Endothelial cell of umbilical vein (primary cell): ENCODE measurements around the gene METRN. TPM values are rescaled to one million over a fixed set of nuclear protein-coding genes. Genes with fewer than 3 reads are reported as not detected.

Experiments
- BruUV-seq: library from RNA; stranded (reverse); fragments of 400-500 nt; replicated peaks from 2 replicates; lab custom pipeline; 2021; lab: Mats Ljungman, UMichigan
- CTCF ChIA-PET: fragments of 300-600, 350-600 bp; sonication (Branson Sonifier 250); formaldehyde crosslinking; loops from one replicate; lab custom pipeline; 2021; ENCODE audit warnings: antibody characterized with exemption, inconsistent platforms; lab: Charles Lee
- POLR2A ChIA-PET: fragments of 300-600, 350-600 bp; sonication (Branson Sonifier 250); formaldehyde crosslinking; loops from one replicate; lab custom pipeline; 2021; ENCODE audit warnings: antibody characterized with exemption, inconsistent platforms; lab: Charles Lee
- DNase-seq: peaks from one replicate; pipeline ENCODE4 v3.0.0-alpha.2; 2011; ENCODE audit warnings: low read depth, low spot score
- FAIRE-seq: peaks from 2 replicates; lab custom pipeline; 2011; peaks lifted over from hg19 to GRCh38; lab: Jason Lieb, UNC
- H2AFZ ChIP-seq: 2 replicates; pipeline ENCODE4 v1.6.0; 2012; ENCODE audit warnings: low read depth, low read length, control low read depth, inconsistent platforms
- H3K27ac ChIP-seq: 2 replicates; pipeline ENCODE4 v1.5.1; 2011; ENCODE audit warnings: low read depth, mild to moderate bottlenecking, control low read depth, low read length, moderate library complexity; ENCODE audit not compliant: insufficient read depth
- H3K27me3 ChIP-seq, 2 experiments: 2 replicates each; pipeline versions ENCODE4 v1.6.0 to v1.6.1; 2011; ENCODE audit warnings: low read length in 2 of 2, mixed read lengths in 1 of 2; ENCODE audit not compliant: control insufficient read depth in 2 of 2, insufficient read depth in 2 of 2
- H3K36me3 ChIP-seq, 2 experiments: 2 replicates in 1 of 2; 3 replicates in 1 of 2; pipeline ENCODE4 v1.5.1; 2011; ENCODE audit warnings: low read length in 2 of 2, mild to moderate bottlenecking in 1 of 2, moderate library complexity in 1 of 2; ENCODE audit not compliant: control insufficient read depth in 2 of 2, insufficient read depth in 2 of 2; ENCODE audit errors: extremely low read depth in 1 of 2
- H3K4me1 ChIP-seq: 3 replicates; pipeline ENCODE4 v1.5.1; 2011; ENCODE audit warnings: mild to moderate bottlenecking, low read length; ENCODE audit not compliant: control insufficient read depth, insufficient read depth; ENCODE audit errors: extremely low read depth
- H3K4me2 ChIP-seq: 2 replicates; pipeline ENCODE4 v1.6.1; 2011; ENCODE audit warnings: low read length, control low read depth, mixed read lengths; ENCODE audit not compliant: insufficient read depth
- H3K4me3 ChIP-seq, 3 experiments: fragments of 200-600 bp in 1 of 3; sonication (generic), shearing (Covaris generic) in 1 of 3; replicated peaks in 1 of 3; 2 replicates each; pipeline ENCODE4 v1.5.1; 2011 to 2016; ENCODE audit warnings: control low read depth in 3 of 3, low read length in 3 of 3, mild to moderate bottlenecking in 2 of 3, inconsistent platforms in 1 of 3, low read depth in 1 of 3, moderate library complexity in 1 of 3; ENCODE audit not compliant: insufficient read depth in 1 of 3
- H3K79me2 ChIP-seq: 2 replicates; pipeline ENCODE4 v1.6.0; 2012; ENCODE audit warnings: low read length, inconsistent platforms; ENCODE audit not compliant: control insufficient read depth, insufficient read depth
- H3K9ac ChIP-seq: replicated peaks from 2 replicates; pipeline ENCODE3; 2011; ENCODE audit warnings: low read length, control low read depth; ENCODE audit not compliant: insufficient read depth; ENCODE audit errors: extremely low read depth
- H3K9me1 ChIP-seq: replicated peaks from 3 replicates; pipeline ENCODE4 v1.6.0; 2011; ENCODE audit warnings: mild to moderate bottlenecking, low read length; ENCODE audit not compliant: control insufficient read depth, insufficient read depth; ENCODE audit errors: extremely low read depth
- H3K9me3 ChIP-seq: replicated peaks from 2 replicates; pipeline ENCODE4 v1.5.1; 2012; ENCODE audit warnings: low read length, inconsistent platforms; ENCODE audit not compliant: control insufficient read depth, insufficient read depth
- H4K20me1 ChIP-seq: replicated peaks from 2 replicates; pipeline ENCODE3; 2011; ENCODE audit warnings: mild to moderate bottlenecking, low read length; ENCODE audit not compliant: control insufficient read depth, insufficient read depth; ENCODE audit errors: extremely low read depth
- EZH2 ChIP-seq: IDR thresholded peaks from 2 replicates; pipeline ENCODE4 v1.6.1; 2012; ENCODE audit warnings: borderline replicate concordance, low read depth, mild to moderate bottlenecking, moderate library complexity, low read length, inconsistent platforms; ENCODE audit not compliant: severe bottlenecking
- FOS ChIP-seq: IDR thresholded peaks from 2 replicates; pipeline ENCODE4 v1.6.1; 2011; ENCODE audit warnings: mild to moderate bottlenecking, low read length, moderate library complexity, borderline replicate concordance; ENCODE audit not compliant: insufficient read depth
- GATA2 ChIP-seq: IDR thresholded peaks from 2 replicates; pipeline ENCODE4 v1.7.0; 2011; ENCODE audit warnings: low read depth, mild to moderate bottlenecking, moderate library complexity, mixed read lengths, low read length; ENCODE audit not compliant: insufficient read length, insufficient read depth
- JUN ChIP-seq: IDR thresholded peaks from 2 replicates; pipeline ENCODE4 v1.6.1; 2011; ENCODE audit warnings: borderline replicate concordance, low read depth; ENCODE audit not compliant: insufficient read length, insufficient read depth
- MYC ChIP-seq: IDR thresholded peaks from one replicate; pipeline ENCODE4 v1.6.1; 2011; ENCODE audit warnings: mild to moderate bottlenecking, low read depth, low read length
- POLR2A ChIP-seq: IDR thresholded peaks from 2 replicates; pipeline ENCODE4 v1.6.1; 2012; ENCODE audit warnings: low read depth, mild to moderate bottlenecking, control low read depth, low read length
- POLR2AphosphoS5 ChIP-seq: IDR thresholded peaks from 2 replicates; pipeline ENCODE4 v1.6.1; 2012; ENCODE audit warnings: low read depth, mild to moderate bottlenecking, control low read depth, low read length, moderate library complexity; ENCODE audit not compliant: insufficient read depth
- dilution Hi-C: fragments of 300-500 bp; cut with MboI; formaldehyde crosslinking; loops from one replicate; pipeline ENCODE4 v1.15.0; 2019; ENCODE audit warnings: low sequenced_read_pairs; ENCODE audit not compliant: extremely low pct_ligation_motif_present
- intact Hi-C: fragments of 100-400 bp; cut with micrococcal nuclease; formaldehyde crosslinking; loops from one replicate; pipeline ENCODE4 v1.10.0; 2022
- polyA plus RNA-seq, 4 experiments: library from polyadenylated mRNA; depleted of rRNA in 3 of 4; stranded (reverse) in 3 of 4; unstranded in 1 of 4; fragments of >200 nt; gene quantifications; 2 replicates each; pipeline versions ENCODE4 v1.2.1 to v1.2.3, GENCODE V29; 2011 to 2012; ENCODE audit warnings: missing spikeins in 1 of 4
- total RNA-seq: library from RNA; stranded (reverse); gene quantifications from 2 replicates; pipeline ENCODE4 v1.2.3, GENCODE V29; 2021
- TF ChIP-seq, protein P1 (sequence below), 2 donors: IDR thresholded peaks; 1 replicate in 1 of 2; 2 replicates in 1 of 2; pipeline ENCODE4 v1.5.1; 2011; ENCODE audit warnings: low read length in 2 of 2, mild to moderate bottlenecking in 2 of 2, moderate library complexity in 2 of 2, control low read depth in 1 of 2, inconsistent platforms in 1 of 2, low read depth in 1 of 2; ENCODE audit not compliant: insufficient read depth in 1 of 2; ENCODE audit errors: extremely low read depth in 1 of 2
- TF ChIP-seq, protein P2 (sequence below): IDR thresholded peaks from 2 replicates; pipeline ENCODE4 v1.6.1; 2011; ENCODE audit not compliant: insufficient read depth, insufficient read length

The METRN gene
- total and polyA plus RNA-seq, 2 donors (not counting 3 experiments of a cell fraction or from before 2014, with no cell fraction given), result 10.0 to 16.1 TPM

DNA sequence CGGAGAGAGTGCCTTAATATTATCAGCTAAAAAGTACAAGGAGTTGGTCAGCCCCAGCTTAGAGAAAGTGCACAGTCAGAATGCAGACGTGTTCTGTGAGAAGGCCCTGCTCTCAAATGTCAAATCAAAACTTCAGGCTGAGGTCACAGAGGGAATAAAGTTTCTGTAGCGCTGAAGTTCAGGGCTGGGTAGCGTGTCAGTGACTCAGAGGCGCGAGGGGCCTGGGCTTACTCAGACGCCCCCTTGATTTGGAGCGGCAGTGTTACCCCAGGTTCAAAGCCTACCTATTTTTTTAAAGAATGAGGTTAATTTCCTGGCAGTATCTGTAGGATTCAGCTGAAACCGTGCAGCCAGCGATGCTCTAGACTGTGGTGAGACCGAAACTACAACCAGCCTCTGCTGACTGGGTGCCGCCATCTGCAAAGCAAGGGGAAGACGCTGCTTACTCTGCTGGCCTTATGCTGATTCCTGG lies 21.1 kb downstream of the METRN start:
- Histone ChIP-seq H4K20me1 (no peaks in the 10 kb centered on the region), H3K9ac (no peak overlapping the region), H3K79me2 (peaks cover 6% of the 10 kb centered on the region), H3K27ac (no peak overlapping the region), H3K27me3 (no peaks in the 10 kb centered on the region), H3K36me3 (peaks cover 7 to 42% of the 10 kb centered on the region in 2 experiments), H3K4me1 (peaks cover 7% of the 10 kb centered on the region), H3K9me1 (no peaks in the 10 kb centered on the region), H2AFZ (no peak overlapping the region), H3K9me3 (no peaks in the 10 kb centered on the region), H3K4me2 (no peak overlapping the region), H3K4me3 (no peak overlapping the region)
- DNase-seq (no peak), FAIRE-seq (no peak)
- BruUV-seq, result no TSS peak
- POLR2A ChIA-PET, result no interaction called here
- CTCF ChIA-PET, result no interaction called here
- dilution Hi-C loops, result no loop called here
- intact Hi-C loops, result no loop called here
- TF ChIP-seq MYC (no peak), JUN (no peak)

DNA sequence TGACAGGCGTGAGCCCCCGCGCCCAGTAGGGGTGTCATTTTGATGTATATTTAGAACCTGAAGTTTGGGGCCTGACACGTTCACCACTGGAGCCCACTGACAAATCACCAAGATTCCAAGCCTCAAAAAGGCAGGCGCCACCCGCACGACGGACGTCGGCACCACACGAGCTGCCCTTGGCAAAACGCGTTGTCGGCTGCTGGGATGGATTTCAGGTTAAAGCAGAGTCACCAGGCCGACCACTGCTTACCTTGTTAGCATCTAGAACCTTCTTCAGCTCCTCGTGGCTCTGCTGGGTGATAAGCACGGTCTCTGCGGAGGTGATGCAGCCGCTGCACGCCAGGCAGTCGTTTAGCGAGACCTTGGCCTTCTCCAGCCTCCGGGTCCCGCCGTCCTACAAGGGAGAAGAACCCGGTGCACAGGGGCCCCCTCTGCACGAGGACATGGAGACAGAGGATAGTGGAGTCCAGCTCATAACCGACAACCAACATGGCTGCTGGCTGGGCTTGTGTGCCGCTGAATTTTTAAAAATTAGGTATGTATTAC lies 22.1 kb downstream of the METRN start:
- no peaks in the 10 kb centered on the region for H4K20me1 ChIP-seq
- H3K27ac ChIP-seq, result no peak overlapping the region
- H3K36me3 ChIP-seq, result peaks cover 6 to 42% of the 10 kb centered on the region in 2 experiments
- H3K9me1 ChIP-seq, result no peaks in the 10 kb centered on the region
- POLR2A ChIA-PET, result no interaction called here
- peaks cover 6% of the 10 kb centered on the region for H3K79me2 ChIP-seq
- CTCF ChIA-PET, result interaction anchor here (0.8 kb wide), 1 partner anchor 9 kb away, joined by 3 read pairs; no protein-coding TSS in a partner anchor
- no peak overlapping the region for H3K4me3 ChIP-seq
- H2AFZ ChIP-seq, result no peak overlapping the region
- H3K27me3 ChIP-seq, result no peaks in the 10 kb centered on the region
- FAIRE-seq, result no peak
- BruUV-seq, result no TSS peak
- H3K9me3 ChIP-seq, result no peaks in the 10 kb centered on the region
- no peak for TF ChIP-seq GATA2
- TF ChIP-seq MYC, result no peak
- no peak for TF ChIP-seq POLR2A
- TF ChIP-seq POLR2AphosphoS5, result no peak
- TF ChIP-seq, protein P1, sequence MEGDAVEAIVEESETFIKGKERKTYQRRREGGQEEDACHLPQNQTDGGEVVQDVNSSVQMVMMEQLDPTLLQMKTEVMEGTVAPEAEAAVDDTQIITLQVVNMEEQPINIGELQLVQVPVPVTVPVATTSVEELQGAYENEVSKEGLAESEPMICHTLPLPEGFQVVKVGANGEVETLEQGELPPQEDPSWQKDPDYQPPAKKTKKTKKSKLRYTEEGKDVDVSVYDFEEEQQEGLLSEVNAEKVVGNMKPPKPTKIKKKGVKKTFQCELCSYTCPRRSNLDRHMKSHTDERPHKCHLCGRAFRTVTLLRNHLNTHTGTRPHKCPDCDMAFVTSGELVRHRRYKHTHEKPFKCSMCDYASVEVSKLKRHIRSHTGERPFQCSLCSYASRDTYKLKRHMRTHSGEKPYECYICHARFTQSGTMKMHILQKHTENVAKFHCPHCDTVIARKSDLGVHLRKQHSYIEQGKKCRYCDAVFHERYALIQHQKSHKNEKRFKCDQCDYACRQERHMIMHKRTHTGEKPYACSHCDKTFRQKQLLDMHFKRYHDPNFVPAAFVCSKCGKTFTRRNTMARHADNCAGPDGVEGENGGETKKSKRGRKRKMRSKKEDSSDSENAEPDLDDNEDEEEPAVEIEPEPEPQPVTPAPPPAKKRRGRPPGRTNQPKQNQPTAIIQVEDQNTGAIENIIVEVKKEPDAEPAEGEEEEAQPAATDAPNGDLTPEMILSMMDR (IDR thresholded peaks at IDR 0.05; ENCODE audit: extremely low read depth in 1 of 2, insufficient read depth in 1 of 2, low read depth in 1 of 2, low read length in 2 of 2), result no peak
- no peak for TF ChIP-seq EZH2
- TF ChIP-seq JUN, result no peak
- no peak for TF ChIP-seq FOS
- TF ChIP-seq, protein P2, sequence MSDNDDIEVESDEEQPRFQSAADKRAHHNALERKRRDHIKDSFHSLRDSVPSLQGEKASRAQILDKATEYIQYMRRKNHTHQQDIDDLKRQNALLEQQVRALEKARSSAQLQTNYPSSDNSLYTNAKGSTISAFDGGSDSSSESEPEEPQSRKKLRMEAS, result no peak
- no peak for DNase-seq
- H3K4me1 ChIP-seq, result peaks cover 10% of the 10 kb centered on the region
- no peak overlapping the region for H3K4me2 ChIP-seq
- intact Hi-C loops (no loop called here), dilution Hi-C loops (no loop called here)
- no peak overlapping the region for H3K9ac ChIP-seq
